Spleen (tissue), 7 donors: ENCODE results near the gene RGR.

Experiments
- POLR2A ChIP-seq, 3 donors: fragments of 450-650 bp; IDR thresholded peaks; one replicate each; pipeline ENCODE4 v1.5.1; 2017; ENCODE audit warnings: antibody characterized with exemption in 3 of 3, mild to moderate bottlenecking in 1 of 3
- TF ChIP-seq, protein P1 (sequence below), 11 experiments: fragments of 200-600 bp in 7 of 11; fragments of 450-650 bp in 4 of 11; sonication (generic) in 4 of 11; IDR thresholded peaks in 8 of 11; conservative IDR thresholded peaks in 3 of 11; 1 replicate in 7 of 11; 2 replicates in 4 of 11; pipeline versions ENCODE4 v1.4.0 to v1.8.0; 2016 to 2021; ENCODE audit warnings: antibody characterized with exemption in 11 of 11, inconsistent platforms in 4 of 11, mild to moderate bottlenecking in 1 of 11
- donor health status: DM: no; HTN: no; CAD: no; lungs with moderate emphysema.
- donor health status: DM: no; HTN: no; CAD: no.
- donor health status: DM: no; HTN: no; CAD: no.

DNA sequence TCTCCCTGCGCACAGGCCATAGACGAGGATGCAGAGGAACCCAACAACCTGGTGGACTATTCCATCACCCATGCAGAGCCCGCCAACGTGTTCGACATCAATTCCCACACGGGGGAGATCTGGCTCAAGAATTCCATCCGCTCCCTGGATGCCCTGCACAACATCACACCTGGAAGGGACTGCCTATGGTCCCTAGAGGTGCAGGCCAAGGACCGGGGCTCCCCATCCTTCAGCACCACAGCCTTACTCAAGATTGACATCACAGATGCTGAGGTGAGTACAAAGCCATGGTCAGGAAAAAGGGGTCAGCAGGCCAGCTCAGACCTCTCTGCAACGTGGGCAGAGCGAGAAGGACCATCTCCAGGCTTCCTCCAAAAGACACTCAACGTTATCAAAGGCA is 31.8 kb upstream of the RGR start:
- TF ChIP-seq, protein P1, sequence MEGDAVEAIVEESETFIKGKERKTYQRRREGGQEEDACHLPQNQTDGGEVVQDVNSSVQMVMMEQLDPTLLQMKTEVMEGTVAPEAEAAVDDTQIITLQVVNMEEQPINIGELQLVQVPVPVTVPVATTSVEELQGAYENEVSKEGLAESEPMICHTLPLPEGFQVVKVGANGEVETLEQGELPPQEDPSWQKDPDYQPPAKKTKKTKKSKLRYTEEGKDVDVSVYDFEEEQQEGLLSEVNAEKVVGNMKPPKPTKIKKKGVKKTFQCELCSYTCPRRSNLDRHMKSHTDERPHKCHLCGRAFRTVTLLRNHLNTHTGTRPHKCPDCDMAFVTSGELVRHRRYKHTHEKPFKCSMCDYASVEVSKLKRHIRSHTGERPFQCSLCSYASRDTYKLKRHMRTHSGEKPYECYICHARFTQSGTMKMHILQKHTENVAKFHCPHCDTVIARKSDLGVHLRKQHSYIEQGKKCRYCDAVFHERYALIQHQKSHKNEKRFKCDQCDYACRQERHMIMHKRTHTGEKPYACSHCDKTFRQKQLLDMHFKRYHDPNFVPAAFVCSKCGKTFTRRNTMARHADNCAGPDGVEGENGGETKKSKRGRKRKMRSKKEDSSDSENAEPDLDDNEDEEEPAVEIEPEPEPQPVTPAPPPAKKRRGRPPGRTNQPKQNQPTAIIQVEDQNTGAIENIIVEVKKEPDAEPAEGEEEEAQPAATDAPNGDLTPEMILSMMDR (IDR thresholded peaks at IDR 0.05 in 8 of 11, conservative IDR thresholded peaks at IDR 0.05 in 3 of 11), result no peak
- no peak for TF ChIP-seq POLR2A (IDR thresholded peaks at IDR 0.05)
